Suprapubic skin (tissue), 4 donors: Measurements from ENCODE around the gene CA9.

Experiments
- CTCF ChIP-seq, 2 donors: fragments of 200-600 bp in 1 of 2; fragments of 450-650 bp in 1 of 2; sonication (generic) in 1 of 2; IDR thresholded peaks; one replicate each; pipeline ENCODE4 v1.5.1; 2016 to 2019; ENCODE audit warnings: antibody characterized with exemption in 2 of 2, mild to moderate bottlenecking in 1 of 2, moderate library complexity in 1 of 2
- POLR2A ChIP-seq, 2 donors: fragments of 450-650 bp; IDR thresholded peaks; one replicate each; pipeline ENCODE4 v1.6.1; 2017; ENCODE audit warnings: antibody characterized with exemption in 2 of 2, mild to moderate bottlenecking in 2 of 2, moderate library complexity in 2 of 2
- POLR2AphosphoS5 ChIP-seq, 3 donors: sonication (generic); formaldehyde crosslinking; IDR thresholded peaks; one replicate each; pipeline ENCODE4 v1.6.1; 2017; ENCODE audit warnings: antibody characterized with exemption in 3 of 3

DNA sequence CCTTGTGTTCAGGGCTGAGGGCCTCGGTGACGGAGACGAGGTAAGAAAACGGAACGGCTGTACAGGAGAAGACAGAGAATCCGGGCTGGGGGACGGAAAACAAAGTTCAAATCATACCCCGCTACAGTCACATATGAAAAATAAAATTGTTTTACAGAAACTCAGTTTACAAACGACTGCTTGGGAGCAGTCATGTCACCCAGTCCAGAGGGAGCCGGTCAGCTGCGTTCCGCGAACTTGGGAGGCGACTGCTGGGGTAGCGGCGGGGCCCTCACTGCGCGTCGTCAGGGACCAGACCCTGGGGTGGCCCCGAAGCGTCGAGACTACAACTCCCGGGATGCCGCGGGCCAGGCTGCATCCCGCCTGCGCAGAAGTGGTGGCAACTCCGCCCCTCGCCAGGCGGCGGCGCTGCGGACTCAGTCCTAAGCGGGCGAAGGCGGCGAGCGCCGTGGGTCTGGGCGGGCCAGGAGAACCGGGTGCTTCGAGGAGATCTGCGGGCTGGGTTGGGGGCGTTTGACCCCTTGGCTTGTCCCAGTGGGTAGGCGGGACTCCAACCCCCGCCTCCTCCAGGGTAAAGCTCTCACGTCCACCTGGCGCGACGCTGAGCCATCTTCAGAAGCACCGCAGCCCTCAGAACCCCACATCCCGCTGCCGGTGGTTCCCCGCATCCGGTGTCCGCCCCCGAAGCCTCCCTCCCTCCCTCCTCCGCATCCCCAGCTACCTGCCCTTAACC is 27.0 kb upstream of the CA9 start:
- TF ChIP-seq CTCF (IDR thresholded peaks at IDR 0.05) (peak; percentile 89 to 97), POLR2A (IDR thresholded peaks at IDR 0.05) (peak; percentile 33 to 94), POLR2AphosphoS5 (IDR thresholded peaks at IDR 0.05) (peak; percentile 37 to 79 (median 66))
